ENCODE measurements around the gene NFATC3. TPM values are rescaled to one million over a fixed set of nuclear protein-coding genes. Genes with fewer than 3 reads are reported as not detected.

NFATC3 gene
- total and polyA plus RNA-seq, 8 donors = 34.6 to 65.8 (median 39.9) TPM

DNA sequence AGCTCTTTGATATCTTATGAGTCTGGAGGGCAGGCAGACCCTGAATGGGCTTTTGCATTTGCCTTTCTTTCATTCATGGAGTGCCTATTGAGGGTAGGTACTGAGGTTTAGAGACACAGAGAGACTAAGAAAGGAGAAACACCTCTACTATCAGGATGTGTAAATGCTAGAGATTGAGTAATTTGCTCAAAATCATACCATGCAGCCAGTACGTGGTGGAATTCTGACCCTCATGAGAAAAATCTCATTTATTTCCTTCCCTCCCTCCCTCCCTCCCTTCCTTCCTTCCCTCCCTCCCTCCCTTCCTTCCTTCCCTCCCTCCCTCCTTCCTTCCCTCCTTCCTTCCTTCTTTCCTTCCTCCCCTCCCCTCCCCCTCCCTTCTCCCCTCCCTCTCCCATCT lies 18.4 kb upstream of the NFATC3 start:
- H3K9me3 ChIP-seq = no peaks in the 10 kb centered on the region
- H3K4me1 ChIP-seq = peaks cover 23 to 69% of the 10 kb centered on the region in 2 donors
- H3K27me3 ChIP-seq = no peaks in the 10 kb centered on the region
- intact Hi-C loops (cut with DNase I) = no loop called here
- no peak overlapping the region for H3K4me3 ChIP-seq
- no peak for DNase-seq
- H3K36me3 ChIP-seq = peaks cover 0 to 39% of the 10 kb centered on the region in 2 donors
- peak overlapping the region in 1 of 2 donors; percentile 85 for H3K27ac ChIP-seq
- ATAC-seq = no peak
- TF ChIP-seq, protein P1, sequence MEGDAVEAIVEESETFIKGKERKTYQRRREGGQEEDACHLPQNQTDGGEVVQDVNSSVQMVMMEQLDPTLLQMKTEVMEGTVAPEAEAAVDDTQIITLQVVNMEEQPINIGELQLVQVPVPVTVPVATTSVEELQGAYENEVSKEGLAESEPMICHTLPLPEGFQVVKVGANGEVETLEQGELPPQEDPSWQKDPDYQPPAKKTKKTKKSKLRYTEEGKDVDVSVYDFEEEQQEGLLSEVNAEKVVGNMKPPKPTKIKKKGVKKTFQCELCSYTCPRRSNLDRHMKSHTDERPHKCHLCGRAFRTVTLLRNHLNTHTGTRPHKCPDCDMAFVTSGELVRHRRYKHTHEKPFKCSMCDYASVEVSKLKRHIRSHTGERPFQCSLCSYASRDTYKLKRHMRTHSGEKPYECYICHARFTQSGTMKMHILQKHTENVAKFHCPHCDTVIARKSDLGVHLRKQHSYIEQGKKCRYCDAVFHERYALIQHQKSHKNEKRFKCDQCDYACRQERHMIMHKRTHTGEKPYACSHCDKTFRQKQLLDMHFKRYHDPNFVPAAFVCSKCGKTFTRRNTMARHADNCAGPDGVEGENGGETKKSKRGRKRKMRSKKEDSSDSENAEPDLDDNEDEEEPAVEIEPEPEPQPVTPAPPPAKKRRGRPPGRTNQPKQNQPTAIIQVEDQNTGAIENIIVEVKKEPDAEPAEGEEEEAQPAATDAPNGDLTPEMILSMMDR (IDR thresholded peaks at IDR 0.05) = no peak

DNA sequence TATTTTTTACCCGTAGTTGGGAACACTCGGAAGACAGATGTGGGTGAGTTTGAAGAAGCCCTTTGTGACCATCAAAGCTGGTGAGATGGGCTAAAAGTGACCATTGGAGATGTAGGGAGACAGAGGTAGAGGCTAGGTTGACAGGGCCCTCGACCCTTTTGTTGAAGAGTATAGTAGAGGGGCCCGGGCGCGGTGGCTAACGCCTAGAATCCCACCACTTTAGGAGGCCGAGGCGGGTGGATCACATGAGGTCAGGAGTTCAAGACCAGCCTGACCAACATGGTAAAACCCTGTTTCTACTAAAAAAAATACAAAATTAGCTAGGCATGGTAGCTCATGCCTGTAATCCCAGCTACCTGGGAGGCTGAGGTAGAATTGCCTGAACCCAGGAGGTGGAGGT lies 16.2 kb upstream of the NFATC3 start:
- TF ChIP-seq, protein P1 (IDR thresholded peaks at IDR 0.05) = no peak
- Histone ChIP-seq H3K27me3 (no peaks in the 10 kb centered on the region), H3K9me3 (no peaks in the 10 kb centered on the region), H3K27ac (peak overlapping the region in 1 of 2 donors; percentile 57), H3K4me1 (peaks cover 23 to 60% of the 10 kb centered on the region in 2 donors), H3K36me3 (peaks cover 1 to 57% of the 10 kb centered on the region in 2 donors), H3K4me3 (no peak overlapping the region)
- peak in 1 of 4 donors; percentile 16 for DNase-seq
- intact Hi-C loops (cut with DNase I) = no loop called here
- ATAC-seq = no peak

GRCh38 chr16:68069511-68070248 lies 15.5 kb upstream of the NFATC3 start:
- Histone ChIP-seq H3K4me1 (peaks cover 17 to 60% of the 10 kb centered on the region in 2 donors), H3K27ac (peak overlapping the region in 1 of 2 donors; percentile 57), H3K36me3 (peaks cover 3 to 65% of the 10 kb centered on the region in 2 donors), H3K4me3 (no peak overlapping the region), H3K27me3 (no peaks in the 10 kb centered on the region), H3K9me3 (no peaks in the 10 kb centered on the region)
- peak in 2 of 4 donors; percentile 61 to 65 for DNase-seq
- TF ChIP-seq, protein P1 (IDR thresholded peaks at IDR 0.05) = no peak
- intact Hi-C loops (cut with DNase I) = no loop called here
- peak; percentile 32 for ATAC-seq

DNA sequence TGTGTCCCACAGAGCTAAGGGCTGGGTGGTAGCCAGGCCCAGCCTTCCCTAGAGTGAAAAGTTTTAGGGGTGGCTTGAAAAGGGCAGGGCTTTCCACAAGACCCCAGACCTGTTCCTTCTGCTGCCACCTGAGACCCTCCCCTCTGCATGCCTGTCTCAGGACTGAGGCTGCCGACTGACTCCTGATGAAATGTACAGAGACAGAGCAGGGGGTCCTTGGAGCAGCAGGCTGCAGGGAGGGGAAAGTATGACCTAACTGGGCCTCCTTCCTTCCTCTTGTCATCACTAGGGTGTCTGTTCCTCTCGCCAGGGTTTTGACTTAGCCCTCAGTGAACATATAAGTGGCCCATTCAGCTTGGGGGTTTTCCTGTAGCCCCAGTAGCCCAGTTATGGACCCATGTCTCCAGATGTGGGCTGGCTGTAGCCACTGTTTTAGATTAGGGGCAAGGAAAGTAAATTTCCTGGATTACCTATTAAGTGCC lies 14.9 kb upstream of the NFATC3 start:
- peak overlapping the region in 1 of 2 donors; percentile 57 for H3K27ac ChIP-seq
- TF ChIP-seq, protein P1 (IDR thresholded peaks at IDR 0.05) = no peak
- H3K9me3 ChIP-seq = no peaks in the 10 kb centered on the region
- DNase-seq (peak in 1 of 4 donors; percentile 27), ATAC-seq (no peak)
- H3K4me3 ChIP-seq = no peak overlapping the region
- peaks cover 3 to 71% of the 10 kb centered on the region in 2 donors for H3K36me3 ChIP-seq
- intact Hi-C loops (cut with DNase I) = no loop called here
- H3K27me3 ChIP-seq = no peaks in the 10 kb centered on the region
- H3K4me1 ChIP-seq = peaks cover 14 to 60% of the 10 kb centered on the region in 2 donors

- no peaks in the 10 kb centered on the region for H3K9me3 ChIP-seq
- DNase-seq (peak in 1 of 4 donors; percentile 4), ATAC-seq (no peak)
- H3K27ac ChIP-seq = peak overlapping the region in 1 of 2 donors; percentile 57
- intact Hi-C loops (cut with DNase I) = no loop called here
- no peaks in the 10 kb centered on the region for H3K27me3 ChIP-seq
- H3K36me3 ChIP-seq = peaks cover 3 to 78% of the 10 kb centered on the region in 2 donors
- TF ChIP-seq, protein P1 (IDR thresholded peaks at IDR 0.05) = no peak
- no peak overlapping the region for H3K4me3 ChIP-seq
- H3K4me1 ChIP-seq = peaks cover 14 to 53% of the 10 kb centered on the region in 2 donors
Measured at GRCh38 chr16:68070806-68071517, 14.2 kb upstream of the NFATC3 start.

Measured in left lung (tissue), 10 donors.